Kasumi-1 (cell line): ENCODE results near the gene PTPN14.

Experiments
- DNase-seq, 2 experiments: peaks; one replicate each; lab custom pipeline; 2025; lab: John Stamatoyannopoulos, UW

Gene PTPN14

GRCh38 chr1:214475331-214475730 is 76.1 kb downstream of the PTPN14 start:
- DNase-seq = no peak

- DNase-seq = no peak
These were observed 76.9 kb downstream of the PTPN14 start for GRCh38 chr1:214474467-214474866.

- no peak for DNase-seq
These were observed 77.5 kb downstream of the PTPN14 start for GRCh38 chr1:214473862-214474261.

- DNase-seq = no peak
These were observed 78.0 kb downstream of the PTPN14 start for GRCh38 chr1:214473387-214473786.

GRCh38 chr1:214472364-214472763 is 79.0 kb downstream of the PTPN14 start:
- DNase-seq = no peak

GRCh38 chr1:214471458-214471857 is 79.9 kb downstream of the PTPN14 start:
- DNase-seq = no peak

GRCh38 chr1:214470132-214470531 is 81.3 kb downstream of the PTPN14 start:
- DNase-seq = no peak

GRCh38 chr1:214469290-214469689 is 82.1 kb downstream of the PTPN14 start:
- DNase-seq = no peak

- no peak for DNase-seq
These were observed 84.3 kb downstream of the PTPN14 start for GRCh38 chr1:214467078-214467585.

- DNase-seq = no peak
These were observed 84.9 kb downstream of the PTPN14 start for GRCh38 chr1:214466403-214467077.

GRCh38 chr1:214464445-214465287 is 86.7 kb downstream of the PTPN14 start:
- DNase-seq = no peak

- no peak for DNase-seq
These were observed 87.8 kb downstream of the PTPN14 start for GRCh38 chr1:214463596-214463995.

- no peak for DNase-seq
These were observed 88.5 kb downstream of the PTPN14 start for GRCh38 chr1:214462882-214463281.

GRCh38 chr1:214461305-214461704 is 90.1 kb downstream of the PTPN14 start:
- no peak for DNase-seq

- no peak for DNase-seq
These were observed 91.0 kb downstream of the PTPN14 start for GRCh38 chr1:214460304-214460916.

- no peak for DNase-seq
These were observed 91.5 kb downstream of the PTPN14 start for GRCh38 chr1:214459895-214460294.

- no peak for DNase-seq
These were observed 92.9 kb downstream of the PTPN14 start for GRCh38 chr1:214458541-214458940.

- no peak for DNase-seq
These were observed 95.2 kb downstream of the PTPN14 start for GRCh38 chr1:214455971-214456867.

GRCh38 chr1:214455479-214455878 is 95.9 kb downstream of the PTPN14 start:
- peak; percentile 50 to 61 for DNase-seq

GRCh38 chr1:214454569-214455396 is 96.6 kb downstream of the PTPN14 start:
- peak; percentile 71 to 86 for DNase-seq
